Activated naive CD8-positive, alpha-beta T cell treated with anti-CD3 and anti-CD28 coated beads, Interleukin-2, amount 50 U/mL, for 24 hours (primary cell): ENCODE results near the gene NHERF1.
A peak's percentile ranks its signal among the peaks of the same experiment; 100 is the strongest.

Experiments used
- ATAC-seq: fragments of 150-1000 bp; cut with Tn5 transposase; one replicate; pipeline ENCODE4 v1.10.0; 2021
- DNase-seq: peaks from one replicate; pipeline ENCODE4 v3.0.0; 2021
- H3K27ac Mint-ChIP-seq: one replicate; pipeline ENCODE4 v1.8.0; 2021; ENCODE audit warnings: mild to moderate bottlenecking, mixed read lengths
- H3K27me3 Mint-ChIP-seq: one replicate; pipeline ENCODE4 v1.8.0; 2021; ENCODE audit warnings: mixed read lengths
- H3K36me3 Mint-ChIP-seq: one replicate; pipeline ENCODE4 v1.8.0; 2021; ENCODE audit warnings: low read depth, mixed read lengths
- H3K4me1 Mint-ChIP-seq: one replicate; pipeline ENCODE4 v1.8.0; 2021; ENCODE audit warnings: mixed read lengths
- H3K4me3 Mint-ChIP-seq: one replicate; pipeline ENCODE4 v1.8.0; 2021; ENCODE audit warnings: mild to moderate bottlenecking, moderate library complexity, mixed read lengths
- H3K9me3 Mint-ChIP-seq: one replicate; pipeline ENCODE4 v1.8.0; 2021; ENCODE audit warnings: mixed read lengths

NHERF1 gene

DNA sequence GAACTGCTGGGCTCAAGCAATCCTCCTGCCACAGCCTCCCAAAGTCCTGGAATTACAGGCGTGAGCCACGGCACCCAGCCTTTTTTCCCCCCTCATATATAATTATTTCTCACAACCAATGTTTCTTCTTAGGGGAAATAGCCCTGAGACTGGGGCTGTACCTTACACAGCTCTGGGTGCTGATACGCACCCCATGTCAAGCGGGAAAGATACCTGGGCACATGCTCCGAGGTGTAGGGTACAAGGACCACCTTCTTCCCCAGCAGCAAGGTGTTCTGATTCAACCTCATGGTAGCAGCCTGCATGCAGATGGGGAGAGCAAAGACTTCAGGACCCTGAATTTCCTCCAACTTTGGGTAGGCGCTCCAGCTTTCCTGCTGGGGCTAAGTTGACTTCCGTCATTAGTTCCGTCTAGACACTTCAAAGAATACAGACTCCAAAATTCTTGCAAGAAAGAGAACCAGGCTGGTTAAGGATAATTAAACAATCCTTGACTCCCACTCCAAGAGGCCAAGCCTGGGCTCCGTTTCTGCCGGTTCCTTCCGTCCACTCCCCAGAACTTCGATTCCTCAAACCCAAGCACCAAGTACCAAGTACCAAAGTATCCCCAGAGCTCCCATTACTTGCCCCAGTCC, 27.1 kb downstream of the NHERF1 start:
- Mint-ChIP-seq H3K36me3 (peaks cover 20% of the 10 kb centered on the region), H3K27ac (peak overlapping the region; percentile 96), H3K27me3 (no peaks in the 10 kb centered on the region), H3K4me3 (peak overlapping the region; percentile 98), H3K4me1 (peaks cover 56% of the 10 kb centered on the region), H3K9me3 (no peaks in the 10 kb centered on the region)
- ATAC-seq (no peak), DNase-seq (peak; percentile 15)

DNA sequence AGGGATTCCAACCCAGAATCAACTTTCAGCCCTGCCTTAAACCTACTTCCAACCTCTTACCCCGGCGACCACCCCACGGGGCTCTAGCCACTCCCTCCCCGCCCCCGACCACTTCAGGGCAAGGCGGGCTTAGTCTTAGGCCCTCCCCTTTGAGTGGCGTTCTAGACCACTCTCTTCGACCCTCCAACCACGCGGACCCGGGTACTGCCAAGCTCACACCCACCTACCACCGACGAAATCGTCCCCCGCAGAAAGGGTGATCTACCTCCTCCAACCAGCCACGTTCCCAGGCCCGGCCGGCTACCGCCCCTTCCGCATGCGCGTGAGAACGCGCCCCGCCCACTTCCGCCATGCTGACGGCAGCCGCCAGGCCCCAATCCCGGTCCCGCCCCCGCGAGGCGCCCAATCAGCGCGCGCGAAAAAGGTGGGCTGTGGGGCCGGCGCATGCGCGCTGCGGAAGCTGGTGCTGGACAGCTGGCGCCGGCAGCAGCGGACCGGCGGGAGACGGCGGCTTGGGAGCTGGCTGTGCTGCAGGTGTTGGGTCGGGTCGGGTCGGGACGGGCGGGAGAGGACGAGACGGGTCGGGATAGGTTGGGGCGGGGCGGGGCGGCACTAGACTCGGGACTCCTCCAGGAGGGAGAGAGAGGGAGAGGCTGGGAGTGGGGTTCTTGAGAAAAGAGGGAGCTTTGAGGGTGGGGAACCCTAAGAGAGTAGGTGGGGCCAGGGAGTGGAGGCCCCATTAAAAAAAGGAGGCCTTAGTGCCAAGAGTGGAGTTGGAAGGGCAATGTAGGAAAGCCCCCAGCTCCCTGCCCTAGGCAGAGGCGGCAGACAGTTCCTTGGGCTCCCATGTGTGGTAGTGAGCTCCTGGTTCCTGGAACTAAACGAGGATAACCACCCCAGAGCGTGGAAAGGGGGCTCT, 27.9 kb downstream of the NHERF1 start, which contains the start of gene NAT9:
Gene NAT9, minus strand, starts transcription at position 302 of the 919 bp plus-strand sequence. CDS start 647 bp downstream, outside the sequence.
- peak within 1 kb of the TSS; percentile 98 for H3K4me3 Mint-ChIP-seq
- peak within 1 kb of the TSS; percentile 96 for H3K27ac Mint-ChIP-seq
- ATAC-seq (peak; percentile 66), DNase-seq (peak; percentile 100)
- H3K4me1 Mint-ChIP-seq, result peaks cover 60% of the 10 kb centered on the region
- peaks cover 17% of the 10 kb centered on the region for H3K36me3 Mint-ChIP-seq
- no peaks in the 10 kb centered on the region for H3K27me3 Mint-ChIP-seq
- H3K9me3 Mint-ChIP-seq, result no peaks in the 10 kb centered on the region

DNA sequence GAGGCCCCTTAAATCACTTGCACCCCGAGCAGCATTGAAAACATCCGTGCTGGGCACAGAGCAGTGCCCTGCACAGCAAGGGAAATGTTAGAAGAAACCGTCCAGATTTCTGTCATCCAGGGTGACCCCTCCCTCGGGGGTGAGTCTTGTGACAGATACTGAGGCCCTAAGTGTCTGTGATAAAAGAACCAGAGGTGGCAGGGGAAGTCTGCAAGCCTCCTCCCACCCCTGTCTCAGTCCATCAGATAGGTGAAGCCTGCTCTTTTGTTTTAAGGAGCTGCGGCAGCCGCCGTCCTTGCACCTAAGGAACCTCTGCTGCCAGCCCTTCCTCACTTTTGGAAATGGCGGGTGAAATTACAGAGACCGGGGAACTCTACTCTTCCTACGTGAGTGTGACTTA, 28.6 kb downstream of the NHERF1 start:
- ATAC-seq (no peak), DNase-seq (no peak)
- no peak overlapping the region for H3K27ac Mint-ChIP-seq
- H3K4me3 Mint-ChIP-seq, result peak overlapping the region; percentile 98
- H3K27me3 Mint-ChIP-seq, result no peaks in the 10 kb centered on the region
- no peaks in the 10 kb centered on the region for H3K9me3 Mint-ChIP-seq
- H3K4me1 Mint-ChIP-seq, result peaks cover 63% of the 10 kb centered on the region
- peaks cover 17% of the 10 kb centered on the region for H3K36me3 Mint-ChIP-seq

DNA sequence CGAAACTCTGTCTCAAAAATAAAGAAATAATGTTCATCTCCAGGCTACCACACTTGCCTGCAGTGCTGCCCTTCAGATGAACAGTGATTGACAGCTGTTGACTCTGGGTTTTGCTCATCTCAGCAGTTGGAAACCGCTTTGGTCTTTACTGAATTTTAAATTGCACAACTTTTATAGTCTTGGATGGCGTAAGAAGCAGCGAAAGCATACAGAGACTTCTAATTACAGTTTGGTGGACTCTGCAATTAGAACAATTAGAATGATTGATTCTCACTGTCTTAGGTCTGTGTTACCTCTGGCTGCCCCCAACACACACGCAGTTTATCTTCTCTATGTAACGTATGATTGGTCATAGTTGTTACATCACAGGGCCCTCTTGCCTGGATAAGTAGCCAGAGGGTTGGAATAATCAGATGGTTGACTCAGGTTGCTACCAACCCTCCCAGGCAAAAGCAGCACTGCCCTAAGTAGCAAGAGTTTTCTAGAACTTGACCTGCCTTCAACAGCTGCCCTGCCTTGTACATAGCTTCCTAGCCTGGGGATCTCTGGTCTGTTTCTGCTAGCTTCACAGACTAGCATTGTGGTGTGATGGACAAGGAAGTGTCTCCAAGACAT, 29.6 kb downstream of the NHERF1 start:
- ATAC-seq, result no peak
- no peaks in the 10 kb centered on the region for H3K9me3 Mint-ChIP-seq
- H3K4me3 Mint-ChIP-seq, result peak overlapping the region; percentile 10
- no peak for DNase-seq
- peaks cover 19% of the 10 kb centered on the region for H3K36me3 Mint-ChIP-seq
- no peaks in the 10 kb centered on the region for H3K27me3 Mint-ChIP-seq
- peaks cover 63% of the 10 kb centered on the region for H3K4me1 Mint-ChIP-seq
- H3K27ac Mint-ChIP-seq, result no peak overlapping the region

DNA sequence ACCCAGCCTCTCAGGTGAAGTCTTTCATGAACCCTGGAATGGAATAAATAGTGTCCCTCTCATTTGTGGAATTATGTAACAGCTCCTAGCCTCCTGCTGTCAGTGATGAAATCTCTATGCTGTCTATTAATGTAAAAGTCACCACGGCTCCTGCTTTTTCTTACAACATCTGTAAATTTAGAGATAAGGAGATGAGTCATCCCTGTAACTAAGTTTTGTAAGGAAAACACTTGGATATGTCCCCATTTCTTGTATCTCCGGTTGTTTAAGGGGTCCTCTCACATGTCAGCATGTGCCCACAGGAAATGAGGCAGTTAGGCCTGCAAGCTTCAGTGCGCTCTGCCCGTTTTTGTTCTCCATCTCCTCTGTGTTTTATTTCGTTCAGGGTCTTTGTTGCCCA, 30.5 kb downstream of the NHERF1 start:
- Mint-ChIP-seq H3K27ac (peak overlapping the region; percentile 36), H3K36me3 (peaks cover 13% of the 10 kb centered on the region), H3K4me3 (peak overlapping the region; percentile 25), H3K27me3 (no peaks in the 10 kb centered on the region), H3K9me3 (no peaks in the 10 kb centered on the region), H3K4me1 (peaks cover 57% of the 10 kb centered on the region)
- DNase-seq (no peak), ATAC-seq (no peak)

DNA sequence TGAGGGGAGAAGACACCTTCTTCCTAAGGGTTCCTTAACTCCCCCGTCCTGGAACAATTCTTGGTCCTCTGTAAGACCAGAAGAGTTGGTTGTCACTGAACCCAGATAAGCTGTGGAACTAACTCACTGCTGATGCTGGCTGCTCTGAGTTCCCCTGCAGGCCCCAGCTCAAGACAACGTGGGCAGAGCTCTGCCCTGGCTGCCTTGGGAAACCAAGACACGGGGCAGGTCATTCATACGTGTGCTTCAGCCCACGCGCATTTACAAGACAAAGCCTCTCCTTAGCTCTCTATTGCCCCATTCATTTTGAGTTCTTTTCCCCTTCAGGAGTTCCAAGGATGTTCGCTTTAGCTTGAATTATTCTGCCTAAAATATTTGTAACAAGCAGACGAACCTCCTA, 31.1 kb downstream of the NHERF1 start:
- Mint-ChIP-seq H3K27me3 (no peaks in the 10 kb centered on the region), H3K27ac (peak overlapping the region; percentile 90), H3K4me3 (peak overlapping the region; percentile 67), H3K36me3 (peaks cover 10% of the 10 kb centered on the region), H3K9me3 (no peaks in the 10 kb centered on the region), H3K4me1 (peaks cover 59% of the 10 kb centered on the region)
- DNase-seq (peak; percentile 20), ATAC-seq (no peak)

DNA sequence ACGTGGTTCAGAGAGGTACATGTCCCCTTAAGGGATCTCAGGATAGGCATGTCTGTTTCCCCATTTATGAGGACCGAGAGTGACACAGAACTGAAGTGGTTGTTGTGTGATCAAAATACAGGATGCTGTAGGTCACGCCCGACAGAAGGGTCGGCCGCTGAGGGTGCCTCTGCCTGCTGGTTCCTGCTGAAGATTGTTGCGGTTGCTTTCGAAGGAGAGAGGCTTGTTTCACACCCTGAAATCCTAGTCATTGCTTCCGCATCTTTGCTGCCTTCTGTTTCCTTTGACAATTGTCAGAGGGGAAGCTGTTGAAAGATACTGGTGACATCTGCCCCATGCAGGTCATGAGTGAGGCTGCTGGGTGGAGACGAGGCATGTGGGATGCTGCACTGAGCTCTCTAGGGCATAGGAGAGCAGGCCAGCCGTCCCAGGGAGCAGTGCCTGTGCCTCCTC, 31.5 kb downstream of the NHERF1 start:
- ATAC-seq (peak; percentile 68), DNase-seq (peak; percentile 59)
- Mint-ChIP-seq H3K4me3 (peak overlapping the region; percentile 67), H3K4me1 (peaks cover 64% of the 10 kb centered on the region), H3K9me3 (no peaks in the 10 kb centered on the region), H3K36me3 (peaks cover 10% of the 10 kb centered on the region), H3K27me3 (no peaks in the 10 kb centered on the region), H3K27ac (peak overlapping the region; percentile 90)

DNA sequence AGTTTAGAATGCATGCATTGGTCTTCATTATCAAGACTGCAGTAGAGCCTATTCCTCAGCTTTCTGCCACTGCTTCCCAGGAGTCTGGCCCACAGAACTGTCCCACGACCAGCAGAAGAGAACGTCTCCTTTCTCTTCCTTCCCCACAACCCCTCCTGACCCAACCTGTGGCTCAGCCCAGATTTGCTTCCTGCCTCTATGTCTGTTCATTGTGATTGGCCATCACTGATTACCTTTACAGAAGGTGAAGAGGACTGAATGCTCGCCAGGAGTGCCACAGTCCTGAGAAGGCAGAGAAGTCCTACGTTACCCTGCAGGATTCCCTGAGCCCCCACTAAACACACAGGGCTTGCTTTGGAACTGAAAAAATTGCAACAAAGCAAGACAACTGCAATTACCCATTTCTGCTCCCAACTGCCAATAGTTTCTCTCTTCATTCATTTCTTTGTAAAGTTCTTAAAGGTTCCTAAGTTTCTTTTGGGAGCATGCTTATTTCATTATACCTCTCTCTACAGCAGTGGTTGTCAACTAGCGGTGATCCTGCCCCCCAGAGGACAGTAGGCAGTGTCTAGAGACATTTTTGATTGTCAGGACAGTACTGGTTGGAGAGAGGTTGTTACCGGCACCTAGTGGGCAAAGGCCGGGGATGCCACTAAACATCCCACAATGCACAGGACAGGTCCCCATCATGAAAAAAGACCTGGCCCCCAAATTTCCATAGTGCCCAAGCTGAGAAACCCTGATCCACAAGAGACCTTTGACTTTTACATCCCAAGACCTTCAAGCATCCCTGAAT, 32.2 kb downstream of the NHERF1 start:
- Mint-ChIP-seq H3K9me3 (no peaks in the 10 kb centered on the region), H3K4me3 (no peak overlapping the region), H3K27me3 (no peaks in the 10 kb centered on the region), H3K27ac (peak overlapping the region; percentile 90), H3K36me3 (peaks cover 10% of the 10 kb centered on the region), H3K4me1 (peaks cover 65% of the 10 kb centered on the region)
- ATAC-seq, result peak; percentile 22
- DNase-seq, result peak; percentile 34

DNA sequence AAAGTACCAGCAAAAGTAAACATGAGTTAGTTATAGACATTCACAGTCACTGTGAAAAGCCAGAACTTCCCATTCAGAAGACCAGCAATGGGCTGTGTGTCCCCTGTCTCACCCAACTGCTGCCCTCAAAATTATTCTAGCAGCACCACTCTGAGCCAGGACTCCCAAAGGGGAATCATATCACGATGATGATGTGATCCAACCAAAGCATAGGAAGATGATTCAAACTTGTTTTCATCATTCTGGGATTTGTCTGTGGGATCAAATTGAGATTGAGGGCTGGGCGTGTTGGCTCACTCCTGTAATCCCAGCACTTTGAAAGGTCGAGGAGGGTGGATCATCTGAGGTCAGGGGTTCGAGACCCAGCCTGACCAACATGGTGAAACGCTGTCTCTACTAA, 34.1 kb downstream of the NHERF1 start:
- Mint-ChIP-seq H3K4me3 (no peak overlapping the region), H3K4me1 (peaks cover 63% of the 10 kb centered on the region), H3K9me3 (no peaks in the 10 kb centered on the region), H3K27me3 (no peaks in the 10 kb centered on the region), H3K27ac (no peak overlapping the region), H3K36me3 (peaks cover 4% of the 10 kb centered on the region)
- ATAC-seq (no peak), DNase-seq (no peak)

DNA sequence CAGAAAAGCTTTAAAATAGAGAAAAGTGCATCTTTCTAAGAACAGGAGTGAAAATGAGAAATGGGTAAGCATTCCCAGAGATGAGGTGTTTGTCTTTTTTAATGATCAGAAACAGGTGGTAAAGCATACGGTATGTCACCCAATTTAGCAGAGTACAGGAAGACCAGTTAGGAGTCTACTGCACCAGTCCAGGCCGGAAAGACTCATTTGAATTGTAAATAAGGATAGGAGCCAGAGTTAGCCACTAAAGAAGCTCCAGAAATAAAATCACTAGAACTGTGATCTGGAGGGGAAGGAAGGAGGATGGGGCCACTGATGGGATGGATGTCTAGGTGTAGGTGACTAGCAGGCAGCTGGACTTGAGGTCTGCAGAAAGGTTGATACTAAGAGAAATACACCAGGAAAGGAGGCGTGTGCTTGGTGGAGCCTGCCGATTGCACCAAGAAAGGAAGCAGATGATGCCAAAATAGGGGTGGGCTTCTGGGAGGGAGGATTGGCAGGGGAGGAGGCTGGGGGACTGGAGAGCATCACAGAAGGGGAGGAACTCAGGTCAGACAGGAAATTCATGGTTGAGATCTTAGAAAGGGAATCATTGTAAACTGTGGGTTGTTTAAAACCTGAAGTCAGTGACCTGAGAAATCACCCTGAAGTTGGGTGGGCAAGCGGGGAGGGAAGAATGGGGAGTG, 35.8 kb downstream of the NHERF1 start:
- Mint-ChIP-seq H3K36me3 (peaks cover 7% of the 10 kb centered on the region), H3K27me3 (no peaks in the 10 kb centered on the region), H3K4me1 (peaks cover 54% of the 10 kb centered on the region), H3K4me3 (no peak overlapping the region), H3K27ac (peak overlapping the region; percentile 49), H3K9me3 (no peaks in the 10 kb centered on the region)
- ATAC-seq, result no peak
- no peak for DNase-seq

DNA sequence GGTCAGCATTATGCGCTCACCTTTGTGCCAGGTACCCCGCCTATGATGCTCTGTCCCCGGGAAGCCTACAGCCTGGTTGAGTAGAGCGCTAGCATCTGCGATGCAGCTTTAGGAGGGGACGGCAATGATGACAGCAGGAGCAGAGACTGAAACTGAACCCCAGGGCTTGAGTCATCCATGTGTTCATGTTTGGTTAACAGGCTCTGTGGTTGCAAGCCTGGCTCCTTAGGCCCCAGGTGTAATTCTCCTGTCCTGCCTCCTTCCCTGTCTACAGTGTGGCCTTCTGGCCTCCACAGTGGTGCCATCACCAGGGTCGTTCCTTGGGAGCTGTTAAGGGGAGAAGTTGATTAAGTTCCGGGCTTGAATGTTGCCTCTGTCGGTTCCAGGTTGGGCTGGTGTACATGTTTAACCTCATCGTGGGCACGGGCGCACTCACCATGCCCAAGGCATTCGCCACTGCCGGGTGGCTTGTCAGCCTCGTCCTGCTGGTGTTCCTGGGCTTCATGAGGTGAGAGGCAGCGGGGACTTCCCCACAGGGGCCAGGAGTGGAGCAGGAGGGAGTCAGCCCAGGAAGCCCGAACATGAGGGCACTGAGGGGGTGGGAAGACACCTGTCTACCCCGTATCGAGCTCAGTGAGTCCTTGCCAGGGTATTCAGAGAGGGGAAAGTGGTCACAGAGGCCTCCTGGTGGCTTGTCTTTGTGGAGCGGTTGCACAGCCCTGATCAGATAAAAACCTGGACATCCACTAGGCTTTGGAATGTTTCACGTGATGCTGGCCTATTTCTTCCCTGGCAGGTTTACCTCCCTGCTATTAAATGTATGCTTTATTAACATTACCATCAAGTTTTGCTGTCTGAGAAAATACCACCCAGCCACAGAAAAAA, 36.9 kb downstream of the NHERF1 start:
- DNase-seq (peak; percentile 20), ATAC-seq (peak; percentile 75)
- H3K4me1 Mint-ChIP-seq, result peaks cover 45% of the 10 kb centered on the region
- peak overlapping the region; percentile 40 for H3K27ac Mint-ChIP-seq
- no peaks in the 10 kb centered on the region for H3K27me3 Mint-ChIP-seq
- peaks cover 10% of the 10 kb centered on the region for H3K36me3 Mint-ChIP-seq
- no peak overlapping the region for H3K4me3 Mint-ChIP-seq
- no peaks in the 10 kb centered on the region for H3K9me3 Mint-ChIP-seq

DNA sequence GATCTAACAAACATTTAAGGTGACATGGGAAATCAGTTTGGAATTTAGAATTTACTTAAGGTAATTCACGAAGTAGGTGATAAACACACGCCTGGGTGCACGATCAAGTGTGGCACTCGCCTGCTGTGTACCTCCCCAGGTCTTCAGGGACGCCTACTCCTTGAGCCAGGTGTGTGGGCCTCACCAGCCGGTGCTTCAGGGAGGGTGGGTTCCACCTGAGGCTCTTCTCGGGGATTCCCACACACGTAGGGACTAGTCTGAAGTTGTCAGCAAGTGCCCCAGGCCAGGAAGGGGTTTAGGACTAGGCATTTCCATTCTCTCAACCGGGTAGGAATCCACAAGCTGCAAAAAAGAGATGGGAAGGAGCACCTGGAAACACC, 37.5 kb downstream of the NHERF1 start:
- no peak overlapping the region for H3K4me3 Mint-ChIP-seq
- peaks cover 45% of the 10 kb centered on the region for H3K4me1 Mint-ChIP-seq
- no peaks in the 10 kb centered on the region for H3K9me3 Mint-ChIP-seq
- H3K36me3 Mint-ChIP-seq, result peaks cover 13% of the 10 kb centered on the region
- no peak overlapping the region for H3K27ac Mint-ChIP-seq
- H3K27me3 Mint-ChIP-seq, result no peaks in the 10 kb centered on the region
- ATAC-seq (no peak), DNase-seq (no peak)
